H9 (cell line): ENCODE measurements around the gene KCNJ15. TPM values are rescaled to one million over a fixed set of nuclear protein-coding genes. Genes with fewer than 3 reads are reported as not detected.

Experiments used
- DNase-seq: peaks from one replicate; pipeline ENCODE4 v3.0.0-alpha.2; 2017
- H2AFZ ChIP-seq: one replicate; pipeline ENCODE4 v1.6.1; 2013; ENCODE audit warnings: mild to moderate bottlenecking, low read length, control low read depth, moderate library complexity
- H2AK5ac ChIP-seq: 2 replicates; pipeline ENCODE4 v1.6.1; 2013; ENCODE audit warnings: low read length, control low read depth, mixed read lengths; ENCODE audit not compliant: insufficient read length
- H2BK120ac ChIP-seq: one replicate; pipeline ENCODE4 v1.6.1; 2013; ENCODE audit warnings: low read depth, mild to moderate bottlenecking, low read length, control low read depth, inconsistent platforms; ENCODE audit not compliant: poor library complexity, severe bottlenecking
- H2BK12ac ChIP-seq: 2 replicates; pipeline ENCODE4 v1.6.1; 2013; ENCODE audit warnings: low read length, control low read depth, mixed read lengths, low read depth; ENCODE audit not compliant: insufficient read length
- H2BK15ac ChIP-seq: 2 replicates; pipeline ENCODE4 v1.6.1; 2013; ENCODE audit warnings: low read depth, low read length, control low read depth
- H2BK20ac ChIP-seq: one replicate; pipeline ENCODE4 v1.6.1; 2013; ENCODE audit warnings: low read depth, mild to moderate bottlenecking, low read length, control low read depth, inconsistent platforms; ENCODE audit not compliant: poor library complexity, severe bottlenecking
- H2BK5ac ChIP-seq: 2 replicates; pipeline ENCODE4 v1.6.1; 2013; ENCODE audit warnings: low read length, control low read depth, mixed read lengths; ENCODE audit not compliant: insufficient read length
- H3K14ac ChIP-seq: 2 replicates; pipeline ENCODE4 v1.6.1; 2013; ENCODE audit warnings: low read length, control low read depth; ENCODE audit not compliant: insufficient read depth
- H3K18ac ChIP-seq: 2 replicates; pipeline ENCODE4 v1.6.1; 2013; ENCODE audit warnings: low read depth, mild to moderate bottlenecking, mixed read lengths, low read length, control low read depth; ENCODE audit not compliant: insufficient read length
- H3K23ac ChIP-seq: 2 replicates; pipeline ENCODE4 v1.6.1; 2013; ENCODE audit warnings: low read length, control low read depth, mixed read lengths, low read depth; ENCODE audit not compliant: insufficient read length
- H3K23me2 ChIP-seq: 2 replicates; pipeline ENCODE4 v1.6.1; 2013; ENCODE audit warnings: low read depth, mild to moderate bottlenecking, mixed read lengths, low read length, control low read depth; ENCODE audit not compliant: insufficient read length, poor library complexity, severe bottlenecking
- H3K27ac ChIP-seq: 2 replicates; pipeline ENCODE4 v1.5.1; 2013; ENCODE audit warnings: low read length, control low read depth, mixed read lengths, low read depth; ENCODE audit not compliant: insufficient read length
- H3K27me3 ChIP-seq: 2 replicates; pipeline ENCODE4 v1.6.1; 2013; ENCODE audit warnings: low read length, control low read depth, inconsistent platforms; ENCODE audit not compliant: insufficient read depth
- H3K4ac ChIP-seq: 2 replicates; pipeline ENCODE4 v1.6.1; 2013; ENCODE audit warnings: low read depth, mild to moderate bottlenecking, control low read depth, inconsistent platforms, low read length, moderate library complexity
- H3K4me1 ChIP-seq: 2 replicates; pipeline ENCODE4 v1.6.1; 2013; ENCODE audit warnings: low read length, control low read depth, inconsistent platforms; ENCODE audit not compliant: insufficient read depth
- H3K4me2 ChIP-seq: 2 replicates; pipeline ENCODE4 v1.6.1; 2013; ENCODE audit warnings: low read length, control low read depth, mixed read lengths; ENCODE audit not compliant: insufficient read length, insufficient read depth
- H3K56ac ChIP-seq: 2 replicates; pipeline ENCODE4 v1.6.1; 2013; ENCODE audit warnings: low read depth, mild to moderate bottlenecking, mixed read lengths, low read length, control low read depth; ENCODE audit not compliant: insufficient read length
- H3K79me1 ChIP-seq: 2 replicates; pipeline ENCODE4 v1.6.1; 2013; ENCODE audit warnings: low read depth, mild to moderate bottlenecking, moderate library complexity, low read length, control low read depth, inconsistent platforms; ENCODE audit not compliant: insufficient read depth, poor library complexity, severe bottlenecking
- H3K79me2 ChIP-seq: 2 replicates; pipeline ENCODE4 v1.6.1; 2013; ENCODE audit warnings: low read length, control low read depth, inconsistent platforms; ENCODE audit not compliant: insufficient read depth
- H3K9ac ChIP-seq: 2 replicates; pipeline ENCODE4 v1.6.1; 2013; ENCODE audit warnings: low read length, control low read depth, mixed read lengths; ENCODE audit not compliant: insufficient read length; ENCODE audit errors: extremely low read depth
- H3K9me3 ChIP-seq: one replicate; pipeline ENCODE4 v1.6.1; 2013; ENCODE audit warnings: low read depth, low read length, inconsistent platforms; ENCODE audit not compliant: control insufficient read depth
- H3T11ph ChIP-seq: one replicate; pipeline ENCODE4 v1.6.1; 2013; ENCODE audit warnings: mild to moderate bottlenecking, low read length, control low read depth, inconsistent platforms
- H4K20me1 ChIP-seq: one replicate; pipeline ENCODE4 v1.6.1; 2013; ENCODE audit not compliant: control insufficient read depth, insufficient read length, insufficient read depth
- H4K5ac ChIP-seq: 2 replicates; pipeline ENCODE4 v1.6.1; 2013; ENCODE audit warnings: low read depth, mild to moderate bottlenecking, mixed read lengths, low read length, control low read depth; ENCODE audit not compliant: insufficient read length
- H4K8ac ChIP-seq: replicated peaks from 2 replicates; pipeline ENCODE4 v1.6.1; 2013; ENCODE audit warnings: low read length, control low read depth, mixed read lengths, low read depth; ENCODE audit not compliant: insufficient read length
- H4K91ac ChIP-seq: 2 replicates; pipeline ENCODE4 v1.6.1; 2013; ENCODE audit warnings: low read depth, mild to moderate bottlenecking, moderate library complexity, mixed read lengths, low read length, control low read depth; ENCODE audit not compliant: insufficient read length
- H3K27ac Mint-ChIP-seq, 3 experiments: 2 replicates in 2 of 3; 3 replicates in 1 of 3; pipeline ENCODE4 v1.8.0; 2020 to 2021; ENCODE audit warnings: mixed read lengths in 3 of 3, mild to moderate bottlenecking in 1 of 3, moderate library complexity in 1 of 3
- H3K27me3 Mint-ChIP-seq: 2 replicates; pipeline ENCODE4 v1.8.0; 2021; ENCODE audit warnings: low read depth, mild to moderate bottlenecking, moderate library complexity, mixed read lengths
- H3K36me3 Mint-ChIP-seq, 3 experiments: 2 replicates in 2 of 3; 3 replicates in 1 of 3; pipeline ENCODE4 v1.8.0; 2020 to 2021; ENCODE audit warnings: low read depth in 3 of 3, mixed read lengths in 3 of 3; ENCODE audit not compliant: insufficient read depth in 1 of 3
- H3K4me1 Mint-ChIP-seq, 2 experiments: 2 replicates each; pipeline ENCODE4 v1.8.0; 2020; ENCODE audit warnings: mixed read lengths in 2 of 2
- H3K4me3 Mint-ChIP-seq, 2 experiments: 2 replicates in 1 of 2; 3 replicates in 1 of 2; pipeline ENCODE4 v1.8.0; 2020 to 2021; ENCODE audit warnings: mild to moderate bottlenecking in 2 of 2, mixed read lengths in 2 of 2, moderate library complexity in 1 of 2
- H3K9me3 Mint-ChIP-seq, 2 experiments: 2 replicates in 1 of 2; 3 replicates in 1 of 2; pipeline ENCODE4 v1.8.0; 2020; ENCODE audit warnings: mild to moderate bottlenecking in 2 of 2, mixed read lengths in 2 of 2, moderate library complexity in 1 of 2
- WGBS: extraction: QIAGEN DNeasy Blood & Tissue Kit; methylation state at CpG from one replicate; pipeline ENCODE4 v1.1.7; 2013; ENCODE audit warnings: missing lambda C conversion rate, low lambda C conversion rate, mixed read lengths; ENCODE audit not compliant: insufficient read length; ENCODE audit errors: extremely low coverage; 5-methylcytosine and 5-hydroxymethylcytosine counted together
- total RNA-seq: library from RNA; stranded (reverse); gene quantifications from 2 replicates; pipeline ENCODE4 v1.2.1, GENCODE V29; 2021
- TF ChIP-seq, protein P1 (sequence below): fragments of 200-600 bp; sonication (generic); conservative IDR thresholded peaks from 3 replicates; pipeline ENCODE4 v1.8.0; 2021; ENCODE audit warnings: antibody characterized with exemption, mild to moderate bottlenecking

Gene KCNJ15
- total RNA-seq, 1 experiment from 2014 or later = not detected

DNA sequence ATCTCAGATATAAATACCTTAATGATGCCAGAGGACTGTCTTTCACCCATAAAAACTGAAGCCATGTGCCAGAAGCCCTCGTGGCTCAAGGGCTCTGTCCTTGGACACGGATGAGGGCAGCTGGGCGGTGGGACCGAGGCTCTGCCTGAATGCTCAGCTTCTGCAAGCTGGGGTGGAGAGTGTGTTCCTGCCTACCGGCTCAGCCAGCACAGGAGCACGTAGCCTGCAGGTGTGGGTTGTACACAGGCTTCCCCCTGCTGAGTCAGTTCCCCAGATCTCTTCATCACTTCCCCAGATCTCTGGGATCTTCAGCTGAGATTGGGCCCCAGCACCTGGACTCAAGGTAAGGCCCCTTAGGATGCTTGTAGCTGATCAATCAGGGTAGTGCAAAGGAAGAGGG, 15.4 kb downstream of the KCNJ15 start:
- DNase-seq = no peak
- Histone ChIP-seq H4K91ac (no peak overlapping the region), H2AK5ac (no peak overlapping the region), H3K4ac (no peak overlapping the region), H3K56ac (no peak overlapping the region), H3K9me3 (no peaks in the 10 kb centered on the region), H2BK5ac (no peak overlapping the region), H2BK15ac (no peak overlapping the region), H3K4me2 (no peak overlapping the region), H3K4me1 (no peaks in the 10 kb centered on the region), H4K20me1 (no peaks in the 10 kb centered on the region), H3K18ac (no peak overlapping the region), H4K5ac (no peak overlapping the region), H3K27me3 (no peaks in the 10 kb centered on the region), H3K14ac (no peak overlapping the region), H3K27ac (no peak overlapping the region), H2AFZ (no peak overlapping the region), H3K79me1 (no peaks in the 10 kb centered on the region), H3T11ph (no peak overlapping the region), H4K8ac (no peak overlapping the region), H3K9ac (no peak overlapping the region), H3K79me2 (no peaks in the 10 kb centered on the region), H3K23ac (no peak overlapping the region), H2BK120ac (no peak overlapping the region), H3K23me2 (no peaks in the 10 kb centered on the region), H2BK20ac (no peak overlapping the region), H2BK12ac (no peak overlapping the region)
- no peaks in the 10 kb centered on the region; a peak in 1 of 7 replicates for H3K36me3 Mint-ChIP-seq
- no peak overlapping the region for H3K4me3 Mint-ChIP-seq
- peaks cover 2% of the 10 kb centered on the region; the same call in 1 of the 2 replicates for H3K27me3 Mint-ChIP-seq
- TF ChIP-seq, protein P1, sequence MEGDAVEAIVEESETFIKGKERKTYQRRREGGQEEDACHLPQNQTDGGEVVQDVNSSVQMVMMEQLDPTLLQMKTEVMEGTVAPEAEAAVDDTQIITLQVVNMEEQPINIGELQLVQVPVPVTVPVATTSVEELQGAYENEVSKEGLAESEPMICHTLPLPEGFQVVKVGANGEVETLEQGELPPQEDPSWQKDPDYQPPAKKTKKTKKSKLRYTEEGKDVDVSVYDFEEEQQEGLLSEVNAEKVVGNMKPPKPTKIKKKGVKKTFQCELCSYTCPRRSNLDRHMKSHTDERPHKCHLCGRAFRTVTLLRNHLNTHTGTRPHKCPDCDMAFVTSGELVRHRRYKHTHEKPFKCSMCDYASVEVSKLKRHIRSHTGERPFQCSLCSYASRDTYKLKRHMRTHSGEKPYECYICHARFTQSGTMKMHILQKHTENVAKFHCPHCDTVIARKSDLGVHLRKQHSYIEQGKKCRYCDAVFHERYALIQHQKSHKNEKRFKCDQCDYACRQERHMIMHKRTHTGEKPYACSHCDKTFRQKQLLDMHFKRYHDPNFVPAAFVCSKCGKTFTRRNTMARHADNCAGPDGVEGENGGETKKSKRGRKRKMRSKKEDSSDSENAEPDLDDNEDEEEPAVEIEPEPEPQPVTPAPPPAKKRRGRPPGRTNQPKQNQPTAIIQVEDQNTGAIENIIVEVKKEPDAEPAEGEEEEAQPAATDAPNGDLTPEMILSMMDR = no peak
- H3K9me3 Mint-ChIP-seq = no peaks in the 10 kb centered on the region
- H3K4me1 Mint-ChIP-seq = peaks cover 15 to 16% of the 10 kb centered on the region in 2 experiments
- no CpG with 5 or more reads among the region's 6 CpGs for WGBS
- no peak overlapping the region for H3K27ac Mint-ChIP-seq
